MM.1S (cell line): ENCODE data around the gene QRICH1.

Experiments
- DNase-seq: peaks from one replicate; pipeline ENCODE4 v3.0.0-alpha.2; 2015
- H2AFZ ChIP-seq: fragments of 300-600 bp; sonication (generic); 2 replicates; pipeline ENCODE4 v1.6.0; 2016; ENCODE audit warnings: antibody characterized with exemption, low read length
- H3F3A ChIP-seq: fragments of 300-600 bp; sonication (generic); 2 replicates; pipeline ENCODE4 v1.6.1; 2016; ENCODE audit warnings: mild to moderate bottlenecking, antibody characterized with exemption, low read length, moderate library complexity, mixed read lengths; ENCODE audit not compliant: insufficient read depth
- H3K27ac ChIP-seq: fragments of 300-600 bp; sonication (generic); 2 replicates; pipeline ENCODE4 v1.5.1; 2016; ENCODE audit warnings: mild to moderate bottlenecking, low read length
- H3K27me3 ChIP-seq: fragments of 300-600 bp; sonication (generic); replicated peaks from 2 replicates; pipeline ENCODE4 v1.6.0; 2016; ENCODE audit warnings: low read length; ENCODE audit not compliant: insufficient read depth
- H3K36me3 ChIP-seq: fragments of 300-600 bp; sonication (generic); replicated peaks from 2 replicates; pipeline ENCODE4 v1.6.1; 2016; ENCODE audit warnings: mild to moderate bottlenecking, low read length, mixed read lengths; ENCODE audit not compliant: insufficient read depth
- H3K4me1 ChIP-seq: fragments of 300-600 bp; sonication (generic); 2 replicates; pipeline ENCODE4 v1.6.1; 2016; ENCODE audit warnings: low read length, mixed read lengths
- H3K4me2 ChIP-seq: fragments of 300-600 bp; sonication (generic); 2 replicates; pipeline ENCODE4 v1.6.0; 2016; ENCODE audit warnings: low read depth, low read length
- H3K4me3 ChIP-seq: fragments of 300-600 bp; sonication (generic); 2 replicates; pipeline ENCODE4 v1.5.1; 2016; ENCODE audit warnings: low read length, mixed read lengths
- H3K79me2 ChIP-seq: fragments of 300-600 bp; sonication (generic); 2 replicates; pipeline ENCODE4 v1.6.1; 2016; ENCODE audit warnings: mixed run types, low read length, mixed read lengths
- H3K9ac ChIP-seq: fragments of 300-600 bp; sonication (generic); 2 replicates; pipeline ENCODE4 v1.6.1; 2016; ENCODE audit warnings: low read length, mixed read lengths
- H3K9me2 ChIP-seq: fragments of 300-600 bp; sonication (generic); replicated peaks from 2 replicates; pipeline ENCODE4 v1.6.1; 2016; ENCODE audit warnings: mild to moderate bottlenecking, low read length, mixed read lengths; ENCODE audit not compliant: insufficient read depth
- H3K9me3 ChIP-seq: fragments of 300-600 bp; sonication (generic); replicated peaks from 2 replicates; pipeline ENCODE4 v1.6.1; 2016; ENCODE audit warnings: mild to moderate bottlenecking, low read length, mixed read lengths; ENCODE audit not compliant: insufficient read depth
- H4K20me1 ChIP-seq: fragments of 300-600 bp; sonication (generic); 2 replicates; pipeline ENCODE4 v1.6.1; 2016; ENCODE audit warnings: mild to moderate bottlenecking, low read length, moderate library complexity, mixed read lengths; ENCODE audit not compliant: insufficient read depth
- CTCF ChIP-seq: fragments of 300-600 bp; sonication (generic); IDR thresholded peaks from 2 replicates; pipeline ENCODE4 v1.5.1; 2016; ENCODE audit warnings: antibody characterized with exemption, low read length, mixed read lengths
- EZH2 ChIP-seq: fragments of 300-600 bp; sonication (generic); optimal IDR thresholded peaks from 2 replicates; pipeline ENCODE3; 2017; ENCODE audit warnings: low read depth, mild to moderate bottlenecking, antibody characterized with exemption, low read length, mixed read lengths
- EZH2phosphoT487 ChIP-seq: fragments of 300-600 bp; sonication (generic); IDR thresholded peaks from 2 replicates; pipeline ENCODE4 v1.6.1; 2018; ENCODE audit warnings: antibody characterized with exemption, low read length

Gene QRICH1

GRCh38 chr3:49119439-49119838 lies 25.6 kb upstream of the QRICH1 start:
- Histone ChIP-seq H3K27me3 (peaks cover 3% of the 10 kb centered on the region; the same call in 1 of the 2 replicates), H3K4me2 (peak overlapping the region; percentile 99), H4K20me1 (no peaks in the 10 kb centered on the region), H2AFZ (no peak overlapping the region), H3K9me2 (no peaks in the 10 kb centered on the region), H3K79me2 (peaks cover 24% of the 10 kb centered on the region), H3K9ac (peak overlapping the region; percentile 96), H3F3A (peaks cover 12% of the 10 kb centered on the region), H3K9me3 (no peaks in the 10 kb centered on the region), H3K27ac (peak overlapping the region; percentile 68; the same call in 1 of the 2 replicates), H3K4me3 (peak overlapping the region; percentile 92), H3K4me1 (peaks cover 8% of the 10 kb centered on the region), H3K36me3 (0 out of 2 replicates have a peak, but pooled peaks cover 3% of the 10 kb centered on the region)
- DNase-seq = no peak
- no peak for TF ChIP-seq EZH2phosphoT487
- TF ChIP-seq EZH2 = no peak
- no peak for TF ChIP-seq CTCF

DNA sequence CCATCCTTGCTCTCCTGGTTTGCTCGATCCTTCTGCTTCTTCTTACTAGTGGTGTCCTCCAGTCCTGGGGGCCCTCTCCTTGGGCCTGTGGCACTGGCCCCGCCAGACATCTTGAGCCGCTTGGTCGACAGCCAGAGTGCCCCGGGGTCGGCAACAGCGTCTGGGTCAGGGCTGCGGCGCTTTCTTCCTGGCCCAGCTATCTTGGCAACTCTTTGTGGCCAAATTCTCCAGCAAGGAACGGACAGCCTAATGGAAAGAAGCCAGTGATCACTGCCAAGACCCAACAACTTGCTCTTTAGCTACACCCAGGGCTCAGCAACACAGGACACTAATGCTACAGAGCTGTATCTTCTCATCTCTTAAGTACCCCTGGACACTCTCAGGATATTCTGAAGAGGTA lies 25.2 kb upstream of the QRICH1 start:
- Histone ChIP-seq H3K79me2 (peaks cover 24% of the 10 kb centered on the region), H3F3A (peaks cover 12% of the 10 kb centered on the region), H3K36me3 (0 out of 2 replicates have a peak, but pooled peaks cover 3% of the 10 kb centered on the region), H4K20me1 (no peaks in the 10 kb centered on the region), H3K4me2 (peak overlapping the region; percentile 99; the same call in 1 of the 2 replicates), H3K27ac (no peak overlapping the region), H3K9me2 (no peaks in the 10 kb centered on the region), H2AFZ (no peak overlapping the region), H3K4me1 (peaks cover 8% of the 10 kb centered on the region), H3K9me3 (no peaks in the 10 kb centered on the region), H3K27me3 (no peaks in the 10 kb centered on the region), H3K4me3 (no peak overlapping the region), H3K9ac (no peak overlapping the region)
- no peak for TF ChIP-seq CTCF
- TF ChIP-seq EZH2phosphoT487 = no peak
- TF ChIP-seq EZH2 = no peak
- DNase-seq = no peak

DNA sequence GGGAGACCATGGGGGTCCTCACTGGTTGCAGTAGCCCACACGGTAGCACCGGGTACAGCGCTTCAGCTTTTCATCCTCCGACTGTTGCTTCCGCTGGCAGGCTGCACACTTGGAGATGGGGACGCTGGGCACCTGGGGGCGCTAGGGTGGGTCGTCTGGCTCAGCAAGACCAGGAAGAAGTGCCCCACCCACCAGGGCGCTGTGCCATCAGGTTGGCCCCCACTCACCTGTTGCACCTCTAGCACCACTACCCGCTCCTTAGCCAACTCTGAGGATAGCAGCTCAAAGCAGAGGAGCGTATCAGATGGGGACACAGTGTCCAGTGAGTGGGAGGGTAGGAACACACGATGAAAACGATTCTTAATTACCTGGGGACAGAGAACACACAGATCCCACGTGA lies 18.4 kb upstream of the QRICH1 start:
- Histone ChIP-seq H3K27ac (no peak overlapping the region), H3K4me3 (no peak overlapping the region), H4K20me1 (no peaks in the 10 kb centered on the region), H2AFZ (no peak overlapping the region), H3K36me3 (peaks cover 8% of the 10 kb centered on the region; the same call in 1 of the 2 replicates), H3K4me2 (no peak overlapping the region), H3K9me3 (no peaks in the 10 kb centered on the region), H3K27me3 (no peaks in the 10 kb centered on the region), H3K79me2 (no peaks in the 10 kb centered on the region), H3F3A (no peaks in the 10 kb centered on the region), H3K4me1 (no peaks in the 10 kb centered on the region), H3K9me2 (no peaks in the 10 kb centered on the region), H3K9ac (no peak overlapping the region)
- no peak for DNase-seq
- no peak for TF ChIP-seq EZH2phosphoT487

GRCh38 chr3:49111347-49111746 lies 17.5 kb upstream of the QRICH1 start:
- peaks cover 8% of the 10 kb centered on the region; the same call in 1 of the 2 replicates for H3K36me3 ChIP-seq
- H3K4me2 ChIP-seq = no peak overlapping the region
- H3K9me2 ChIP-seq = no peaks in the 10 kb centered on the region
- TF ChIP-seq CTCF = no peak
- TF ChIP-seq EZH2phosphoT487 = no peak
- TF ChIP-seq EZH2 = no peak
- no peak overlapping the region for H2AFZ ChIP-seq
- H3K27me3 ChIP-seq = no peaks in the 10 kb centered on the region
- H3K27ac ChIP-seq = no peak overlapping the region
- H3K4me1 ChIP-seq = no peaks in the 10 kb centered on the region
- H3F3A ChIP-seq = no peaks in the 10 kb centered on the region
- H3K4me3 ChIP-seq = no peak overlapping the region
- no peaks in the 10 kb centered on the region for H3K79me2 ChIP-seq
- H3K9ac ChIP-seq = no peak overlapping the region
- H4K20me1 ChIP-seq = no peaks in the 10 kb centered on the region
- DNase-seq = no peak
- H3K9me3 ChIP-seq = no peaks in the 10 kb centered on the region
